WTC11 (cell line): ENCODE data around the gene RPL31. TPM values are rescaled to one million over a fixed set of nuclear protein-coding genes. Genes with fewer than 3 reads are reported as not detected.

Experiments
- ATAC-seq: fragments of 200-7000 bp; cut with Tn5 transposase; 2 replicates; pipeline ENCODE4 v1.10.0; 2021; ENCODE audit warnings: mild to moderate bottlenecking, moderate library complexity
- CTCF ChIA-PET: fragments of 300-600 bp; sonication (Branson Sonifier 250); formaldehyde crosslinking; loops from one replicate; lab custom pipeline; 2021; ENCODE audit warnings: antibody characterized with exemption; lab: Charles Lee
- POLR2A ChIA-PET: fragments of 350-600 bp; sonication (Branson Sonifier 250); formaldehyde crosslinking; loops from one replicate; lab custom pipeline; 2021; ENCODE audit warnings: antibody characterized with exemption; lab: Charles Lee
- DNase-seq: peaks from one replicate; pipeline ENCODE4 v3.0.0; 2021; ENCODE audit warnings: low spot score
- H3K27ac Mint-ChIP-seq: 2 replicates; pipeline ENCODE4 v1.8.0; 2021; ENCODE audit warnings: mixed read lengths
- H3K27me3 Mint-ChIP-seq: 2 replicates; pipeline ENCODE4 v1.8.0; 2021; ENCODE audit warnings: low read depth, mild to moderate bottlenecking, moderate library complexity, mixed read lengths
- H3K36me3 Mint-ChIP-seq: 2 replicates; pipeline ENCODE4 v1.8.0; 2021; ENCODE audit warnings: mixed read lengths
- H3K4me1 Mint-ChIP-seq: 2 replicates; pipeline ENCODE4 v1.8.0; 2022; ENCODE audit warnings: mixed read lengths
- H3K4me3 Mint-ChIP-seq: 2 replicates; pipeline ENCODE4 v1.8.0; 2021; ENCODE audit warnings: mild to moderate bottlenecking, moderate library complexity, mixed read lengths
- H3K9me3 Mint-ChIP-seq: 2 replicates; pipeline ENCODE4 v1.8.0; 2021; ENCODE audit warnings: mixed read lengths
- ESRRA ChIP-seq: sonication (generic); formaldehyde crosslinking; IDR thresholded peaks from 2 replicates; pipeline ENCODE4 v1.8.1; 2022; ENCODE audit warnings: mild to moderate bottlenecking, missing genetic modification reagents, borderline replicate concordance
- FOXK1 ChIP-seq: sonication (generic); formaldehyde crosslinking; IDR thresholded peaks from 2 replicates; pipeline ENCODE4 v1.8.0; 2022; ENCODE audit warnings: mild to moderate bottlenecking, moderate library complexity, missing genetic modification reagents
- FOXP1 ChIP-seq: sonication (generic); formaldehyde crosslinking; IDR thresholded peaks from 2 replicates; pipeline ENCODE4 v1.8.0; 2022; ENCODE audit warnings: missing genetic modification reagents, mild to moderate bottlenecking, moderate library complexity, borderline replicate concordance
- FOXP4 ChIP-seq: sonication (generic); formaldehyde crosslinking; IDR thresholded peaks from 2 replicates; pipeline ENCODE4 v1.8.0; 2022; ENCODE audit warnings: mild to moderate bottlenecking, missing genetic modification reagents
- IRF1 ChIP-seq: sonication (generic); formaldehyde crosslinking; IDR thresholded peaks from 2 replicates; pipeline ENCODE4 v1.8.0; 2023; ENCODE audit warnings: missing genetic modification reagents
- NFYB ChIP-seq: sonication (generic); formaldehyde crosslinking; conservative IDR thresholded peaks from 2 replicates; pipeline ENCODE4 v1.8.0; 2022; ENCODE audit warnings: low read depth, missing genetic modification reagents
- SMAD3 ChIP-seq: sonication (generic); formaldehyde crosslinking; IDR thresholded peaks from 2 replicates; pipeline ENCODE4 v1.8.0; 2022; ENCODE audit warnings: missing genetic modification reagents, mild to moderate bottlenecking, borderline replicate concordance
- STAT6 ChIP-seq: sonication (generic); formaldehyde crosslinking; conservative IDR thresholded peaks from 2 replicates; pipeline ENCODE4 v1.8.1; 2023; ENCODE audit warnings: mild to moderate bottlenecking, low read depth, missing genetic modification reagents, moderate library complexity
- TP53 ChIP-seq: sonication (generic); formaldehyde crosslinking; IDR thresholded peaks from 2 replicates; pipeline ENCODE4 v1.8.1; 2023; ENCODE audit warnings: mild to moderate bottlenecking, missing genetic modification reagents
- USF1 ChIP-seq: sonication (generic); formaldehyde crosslinking; IDR thresholded peaks from 2 replicates; pipeline ENCODE4 v1.8.0; 2022; ENCODE audit warnings: mild to moderate bottlenecking, missing genetic modification reagents
- USF2 ChIP-seq: sonication (generic); formaldehyde crosslinking; IDR thresholded peaks from 2 replicates; pipeline ENCODE4 v1.8.1; 2023; ENCODE audit warnings: mild to moderate bottlenecking, missing genetic modification reagents, moderate library complexity
- ZNF121 ChIP-seq: sonication (generic); formaldehyde crosslinking; IDR thresholded peaks from 2 replicates; pipeline ENCODE4 v1.8.0; 2023; ENCODE audit warnings: missing genetic modification reagents
- ZNF263 ChIP-seq: sonication (generic); formaldehyde crosslinking; IDR thresholded peaks from 2 replicates; pipeline ENCODE4 v1.8.1; 2022; ENCODE audit warnings: low read depth, mild to moderate bottlenecking, moderate library complexity, missing genetic modification reagents
- ZNF416 ChIP-seq: fragments of 250-450 bp; sonication (Bioruptor Pico); IDR thresholded peaks from 2 replicates; pipeline ENCODE4 v1.9.0; 2021; ENCODE audit warnings: mild to moderate bottlenecking, inconsistent platforms
- ZNF425 ChIP-seq: fragments of 250-450 bp; sonication (Bioruptor Pico); conservative IDR thresholded peaks from 2 replicates; pipeline ENCODE4 v1.9.0; 2021; ENCODE audit warnings: mild to moderate bottlenecking
- ZNF512 ChIP-seq: sonication (generic); formaldehyde crosslinking; IDR thresholded peaks from 2 replicates; pipeline ENCODE4 v1.8.1; 2022; ENCODE audit warnings: missing genetic modification reagents, borderline replicate concordance
- total RNA-seq: library from RNA; stranded (reverse); gene quantifications from 3 replicates; pipeline ENCODE4 v1.2.3, GENCODE V29; 2021

RPL31 gene
- total RNA-seq, 1 experiment from 2014 or later, result 1,590 TPM

- H3K36me3 Mint-ChIP-seq, result peaks cover 57% of the 10 kb centered on the region
- peaks cover 15% of the 10 kb centered on the region for H3K4me1 Mint-ChIP-seq
- H3K27ac Mint-ChIP-seq, result no peak overlapping the region
- POLR2A ChIA-PET, result no interaction called here
- no peak overlapping the region for H3K4me3 Mint-ChIP-seq
- H3K9me3 Mint-ChIP-seq, result no peaks in the 10 kb centered on the region
- CTCF ChIA-PET, result no interaction called here
- TF ChIP-seq SMAD3 (CRISPR knock-in tag) (no peak), IRF1 (CRISPR knock-in tag) (no peak), FOXP4 (CRISPR knock-in tag) (no peak), ZNF416 (CRISPR knock-in tag) (no peak), FOXP1 (CRISPR knock-in tag) (no peak)
- TF ChIP-seq, all 79 proteins: peak for 0
- ATAC-seq (no peak), DNase-seq (no peak)
- H3K27me3 Mint-ChIP-seq, result no peaks in the 10 kb centered on the region
These were observed 20.1 kb downstream of the RPL31 start for GRCh38 chr2:101022221-101022620.

GRCh38 chr2:101023327-101024107 is 21.4 kb downstream of the RPL31 start:
- no peak overlapping the region for H3K4me3 Mint-ChIP-seq
- H3K27me3 Mint-ChIP-seq, result no peaks in the 10 kb centered on the region
- ATAC-seq (no peak), DNase-seq (no peak)
- TF ChIP-seq TP53 (CRISPR knock-in tag) (no peak), NFYB (CRISPR knock-in tag) (no peak), ZNF121 (no peak), ESRRA (no peak), ZNF425 (no peak), FOXK1 (CRISPR knock-in tag) (no peak), STAT6 (no peak), ZNF512 (CRISPR knock-in tag) (no peak), USF1 (no peak), ZNF263 (CRISPR knock-in tag) (no peak), USF2 (no peak)
- peaks cover 47% of the 10 kb centered on the region for H3K36me3 Mint-ChIP-seq
- ChIA-PET POLR2A (no interaction called here), CTCF (no interaction called here)
- no peak overlapping the region for H3K27ac Mint-ChIP-seq
- H3K9me3 Mint-ChIP-seq, result no peaks in the 10 kb centered on the region
- H3K4me1 Mint-ChIP-seq, result peaks cover 15% of the 10 kb centered on the region
